H9 (cell line): ENCODE results near the gene EIF3A. TPM values are rescaled to one million over a fixed set of nuclear protein-coding genes. Genes with fewer than 3 reads are reported as not detected.

Experiments used
- DNase-seq: peaks from one replicate; pipeline ENCODE4 v3.0.0-alpha.2; 2017
- H2AFZ ChIP-seq: one replicate; pipeline ENCODE4 v1.6.1; 2013; ENCODE audit warnings: mild to moderate bottlenecking, low read length, control low read depth, moderate library complexity
- H2AK5ac ChIP-seq: 2 replicates; pipeline ENCODE4 v1.6.1; 2013; ENCODE audit warnings: low read length, control low read depth, mixed read lengths; ENCODE audit not compliant: insufficient read length
- H2BK120ac ChIP-seq: one replicate; pipeline ENCODE4 v1.6.1; 2013; ENCODE audit warnings: low read depth, mild to moderate bottlenecking, low read length, control low read depth, inconsistent platforms; ENCODE audit not compliant: poor library complexity, severe bottlenecking
- H2BK12ac ChIP-seq: 2 replicates; pipeline ENCODE4 v1.6.1; 2013; ENCODE audit warnings: low read length, control low read depth, mixed read lengths, low read depth; ENCODE audit not compliant: insufficient read length
- H2BK15ac ChIP-seq: 2 replicates; pipeline ENCODE4 v1.6.1; 2013; ENCODE audit warnings: low read depth, low read length, control low read depth
- H2BK20ac ChIP-seq: one replicate; pipeline ENCODE4 v1.6.1; 2013; ENCODE audit warnings: low read depth, mild to moderate bottlenecking, low read length, control low read depth, inconsistent platforms; ENCODE audit not compliant: poor library complexity, severe bottlenecking
- H2BK5ac ChIP-seq: 2 replicates; pipeline ENCODE4 v1.6.1; 2013; ENCODE audit warnings: low read length, control low read depth, mixed read lengths; ENCODE audit not compliant: insufficient read length
- H3K14ac ChIP-seq: 2 replicates; pipeline ENCODE4 v1.6.1; 2013; ENCODE audit warnings: low read length, control low read depth; ENCODE audit not compliant: insufficient read depth
- H3K18ac ChIP-seq: 2 replicates; pipeline ENCODE4 v1.6.1; 2013; ENCODE audit warnings: low read depth, mild to moderate bottlenecking, mixed read lengths, low read length, control low read depth; ENCODE audit not compliant: insufficient read length
- H3K23ac ChIP-seq: 2 replicates; pipeline ENCODE4 v1.6.1; 2013; ENCODE audit warnings: low read length, control low read depth, mixed read lengths, low read depth; ENCODE audit not compliant: insufficient read length
- H3K23me2 ChIP-seq: 2 replicates; pipeline ENCODE4 v1.6.1; 2013; ENCODE audit warnings: low read depth, mild to moderate bottlenecking, mixed read lengths, low read length, control low read depth; ENCODE audit not compliant: insufficient read length, poor library complexity, severe bottlenecking
- H3K27ac ChIP-seq: 2 replicates; pipeline ENCODE4 v1.5.1; 2013; ENCODE audit warnings: low read length, control low read depth, mixed read lengths, low read depth; ENCODE audit not compliant: insufficient read length
- H3K27me3 ChIP-seq: 2 replicates; pipeline ENCODE4 v1.6.1; 2013; ENCODE audit warnings: low read length, control low read depth, inconsistent platforms; ENCODE audit not compliant: insufficient read depth
- H3K4ac ChIP-seq: 2 replicates; pipeline ENCODE4 v1.6.1; 2013; ENCODE audit warnings: low read depth, mild to moderate bottlenecking, control low read depth, inconsistent platforms, low read length, moderate library complexity
- H3K4me1 ChIP-seq: 2 replicates; pipeline ENCODE4 v1.6.1; 2013; ENCODE audit warnings: low read length, control low read depth, inconsistent platforms; ENCODE audit not compliant: insufficient read depth
- H3K4me2 ChIP-seq: 2 replicates; pipeline ENCODE4 v1.6.1; 2013; ENCODE audit warnings: low read length, control low read depth, mixed read lengths; ENCODE audit not compliant: insufficient read length, insufficient read depth
- H3K56ac ChIP-seq: 2 replicates; pipeline ENCODE4 v1.6.1; 2013; ENCODE audit warnings: low read depth, mild to moderate bottlenecking, mixed read lengths, low read length, control low read depth; ENCODE audit not compliant: insufficient read length
- H3K79me1 ChIP-seq: 2 replicates; pipeline ENCODE4 v1.6.1; 2013; ENCODE audit warnings: low read depth, mild to moderate bottlenecking, moderate library complexity, low read length, control low read depth, inconsistent platforms; ENCODE audit not compliant: insufficient read depth, poor library complexity, severe bottlenecking
- H3K79me2 ChIP-seq: 2 replicates; pipeline ENCODE4 v1.6.1; 2013; ENCODE audit warnings: low read length, control low read depth, inconsistent platforms; ENCODE audit not compliant: insufficient read depth
- H3K9ac ChIP-seq: 2 replicates; pipeline ENCODE4 v1.6.1; 2013; ENCODE audit warnings: low read length, control low read depth, mixed read lengths; ENCODE audit not compliant: insufficient read length; ENCODE audit errors: extremely low read depth
- H3K9me3 ChIP-seq: one replicate; pipeline ENCODE4 v1.6.1; 2013; ENCODE audit warnings: low read depth, low read length, inconsistent platforms; ENCODE audit not compliant: control insufficient read depth
- H3T11ph ChIP-seq: one replicate; pipeline ENCODE4 v1.6.1; 2013; ENCODE audit warnings: mild to moderate bottlenecking, low read length, control low read depth, inconsistent platforms
- H4K20me1 ChIP-seq: one replicate; pipeline ENCODE4 v1.6.1; 2013; ENCODE audit not compliant: control insufficient read depth, insufficient read length, insufficient read depth
- H4K5ac ChIP-seq: 2 replicates; pipeline ENCODE4 v1.6.1; 2013; ENCODE audit warnings: low read depth, mild to moderate bottlenecking, mixed read lengths, low read length, control low read depth; ENCODE audit not compliant: insufficient read length
- H4K8ac ChIP-seq: replicated peaks from 2 replicates; pipeline ENCODE4 v1.6.1; 2013; ENCODE audit warnings: low read length, control low read depth, mixed read lengths, low read depth; ENCODE audit not compliant: insufficient read length
- H4K91ac ChIP-seq: 2 replicates; pipeline ENCODE4 v1.6.1; 2013; ENCODE audit warnings: low read depth, mild to moderate bottlenecking, moderate library complexity, mixed read lengths, low read length, control low read depth; ENCODE audit not compliant: insufficient read length
- H3K27ac Mint-ChIP-seq, 3 experiments: 2 replicates in 2 of 3; 3 replicates in 1 of 3; pipeline ENCODE4 v1.8.0; 2020 to 2021; ENCODE audit warnings: mixed read lengths in 3 of 3, mild to moderate bottlenecking in 1 of 3, moderate library complexity in 1 of 3
- H3K27me3 Mint-ChIP-seq: 2 replicates; pipeline ENCODE4 v1.8.0; 2021; ENCODE audit warnings: low read depth, mild to moderate bottlenecking, moderate library complexity, mixed read lengths
- H3K36me3 Mint-ChIP-seq, 3 experiments: 2 replicates in 2 of 3; 3 replicates in 1 of 3; pipeline ENCODE4 v1.8.0; 2020 to 2021; ENCODE audit warnings: low read depth in 3 of 3, mixed read lengths in 3 of 3; ENCODE audit not compliant: insufficient read depth in 1 of 3
- H3K4me1 Mint-ChIP-seq, 2 experiments: 2 replicates each; pipeline ENCODE4 v1.8.0; 2020; ENCODE audit warnings: mixed read lengths in 2 of 2
- H3K4me3 Mint-ChIP-seq, 2 experiments: 2 replicates in 1 of 2; 3 replicates in 1 of 2; pipeline ENCODE4 v1.8.0; 2020 to 2021; ENCODE audit warnings: mild to moderate bottlenecking in 2 of 2, mixed read lengths in 2 of 2, moderate library complexity in 1 of 2
- H3K9me3 Mint-ChIP-seq, 2 experiments: 2 replicates in 1 of 2; 3 replicates in 1 of 2; pipeline ENCODE4 v1.8.0; 2020; ENCODE audit warnings: mild to moderate bottlenecking in 2 of 2, mixed read lengths in 2 of 2, moderate library complexity in 1 of 2
- CTCF ChIP-seq: fragments of 200-600 bp; sonication (generic); conservative IDR thresholded peaks from 3 replicates; pipeline ENCODE4 v1.8.0; 2021; ENCODE audit warnings: antibody characterized with exemption, mild to moderate bottlenecking
- WGBS: extraction: QIAGEN DNeasy Blood & Tissue Kit; methylation state at CpG from one replicate; pipeline ENCODE4 v1.1.7; 2013; ENCODE audit warnings: missing lambda C conversion rate, low lambda C conversion rate, mixed read lengths; ENCODE audit not compliant: insufficient read length; ENCODE audit errors: extremely low coverage; 5-methylcytosine and 5-hydroxymethylcytosine counted together
- total RNA-seq: library from RNA; stranded (reverse); gene quantifications from 2 replicates; pipeline ENCODE4 v1.2.1, GENCODE V29; 2021

EIF3A gene
- total RNA-seq, 1 experiment from 2014 or later = 206 TPM

DNA sequence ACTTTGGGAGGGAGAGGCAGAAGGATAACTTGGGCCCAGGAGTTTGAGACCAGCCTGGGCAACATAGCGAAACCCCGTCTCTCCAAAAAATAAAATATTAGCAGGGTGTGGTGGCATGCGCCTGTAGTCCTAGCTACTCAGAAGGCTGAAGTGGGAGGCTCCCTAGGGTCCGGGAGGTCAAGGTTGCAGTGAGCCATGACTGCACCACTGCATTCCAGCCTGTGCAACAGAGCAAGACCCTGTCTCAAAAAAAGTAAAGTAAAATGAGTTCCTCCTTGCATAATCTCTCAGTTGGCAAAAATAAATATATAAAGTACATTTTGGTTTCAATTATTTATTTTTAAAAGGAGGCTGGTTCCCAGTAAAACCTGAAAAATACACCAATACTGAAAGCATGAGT lies 39.3 kb downstream of the EIF3A start:
- H2BK15ac ChIP-seq = no peak overlapping the region
- WGBS = no CpG with 5 or more reads among the region's 4 CpGs
- no peak overlapping the region for H2BK20ac ChIP-seq
- H4K91ac ChIP-seq = no peak overlapping the region
- Mint-ChIP-seq H3K4me3 (no peak overlapping the region), H3K4me1 (no peaks in the 10 kb centered on the region; a peak in 1 of 4 replicates), H3K27ac (no peak overlapping the region), H3K36me3 (peaks cover 72 to 97% (median 91%) of the 10 kb centered on the region in 3 experiments; a peak in 6 of 7 replicates), H3K27me3 (peaks cover 3% of the 10 kb centered on the region; the same call in 1 of the 2 replicates), H3K9me3 (no peaks in the 10 kb centered on the region)
- H3K4ac ChIP-seq = no peak overlapping the region
- no peak overlapping the region for H2BK5ac ChIP-seq
- H3K4me1 ChIP-seq = no peaks in the 10 kb centered on the region
- H3K79me2 ChIP-seq = peaks cover 3% of the 10 kb centered on the region; the same call in 1 of the 2 replicates
- no peak overlapping the region for H3K27ac ChIP-seq
- H2BK120ac ChIP-seq = no peak overlapping the region
- H3K9ac ChIP-seq = no peak overlapping the region
- H3K4me2 ChIP-seq = no peak overlapping the region
- H3T11ph ChIP-seq = no peak overlapping the region
- DNase-seq = no peak
- H3K23ac ChIP-seq = no peak overlapping the region
- no peak overlapping the region for H4K8ac ChIP-seq
- H3K9me3 ChIP-seq = no peaks in the 10 kb centered on the region
- H3K18ac ChIP-seq = no peak overlapping the region
- no peaks in the 10 kb centered on the region for H3K23me2 ChIP-seq
- H4K20me1 ChIP-seq = no peaks in the 10 kb centered on the region
- no peak overlapping the region for H3K56ac ChIP-seq
- H2AFZ ChIP-seq = no peak overlapping the region
- H3K14ac ChIP-seq = no peak overlapping the region
- peaks cover 14% of the 10 kb centered on the region for H3K79me1 ChIP-seq
- TF ChIP-seq CTCF = no peak
- no peak overlapping the region for H2AK5ac ChIP-seq
- no peaks in the 10 kb centered on the region for H3K27me3 ChIP-seq
- H4K5ac ChIP-seq = no peak overlapping the region
- no peak overlapping the region for H2BK12ac ChIP-seq
